Upper lobe of left lung (tissue), 4 donors: ENCODE measurements around the gene MGMT.

ENCODE experiments used
- CTCF ChIP-seq, 6 experiments: fragments of 450-650 bp in 4 of 6; fragments of 200-600 bp in 2 of 6; sonication (generic) in 2 of 6; IDR thresholded peaks; one replicate each; pipeline ENCODE4 v1.5.1; 2016 to 2019; ENCODE audit warnings: antibody characterized with exemption in 6 of 6
- POLR2A ChIP-seq, 4 donors: fragments of 450-650 bp; IDR thresholded peaks; one replicate each; pipeline ENCODE4 v1.5.1; 2016 to 2017; ENCODE audit warnings: antibody characterized with exemption in 4 of 4, mild to moderate bottlenecking in 2 of 4
- POLR2AphosphoS5 ChIP-seq, 2 donors: sonication (generic); formaldehyde crosslinking; IDR thresholded peaks; one replicate each; pipeline ENCODE4 v1.5.1; 2017; ENCODE audit warnings: antibody characterized with exemption in 2 of 2

- TF ChIP-seq CTCF (IDR thresholded peaks at IDR 0.05) (no peak), POLR2AphosphoS5 (IDR thresholded peaks at IDR 0.05) (no peak), POLR2A (IDR thresholded peaks at IDR 0.05) (no peak)
Measured at GRCh38 chr10:129657297-129658017, 190.4 kb downstream of the MGMT start.
